SU-DHL-6 (cell line): Measurements from ENCODE around the gene FAM111A.

ENCODE experiments used
- CTCF ChIP-seq: fragments of 200-600 bp; sonication (generic); IDR thresholded peaks from one replicate; pipeline ENCODE4 v1.5.1; 2017; ENCODE audit warnings: antibody characterized with exemption, mild to moderate bottlenecking, low read length, moderate library complexity; ENCODE audit not compliant: insufficient read depth, poor library complexity, severe bottlenecking
- EZH2phosphoT487 ChIP-seq: fragments of 200-600 bp; sonication (generic), shearing (Covaris generic); conservative IDR thresholded peaks from 2 replicates; pipeline ENCODE4 v1.6.1; 2018; ENCODE audit warnings: mild to moderate bottlenecking, antibody characterized with exemption, low read length, moderate library complexity, mixed read lengths

DNA sequence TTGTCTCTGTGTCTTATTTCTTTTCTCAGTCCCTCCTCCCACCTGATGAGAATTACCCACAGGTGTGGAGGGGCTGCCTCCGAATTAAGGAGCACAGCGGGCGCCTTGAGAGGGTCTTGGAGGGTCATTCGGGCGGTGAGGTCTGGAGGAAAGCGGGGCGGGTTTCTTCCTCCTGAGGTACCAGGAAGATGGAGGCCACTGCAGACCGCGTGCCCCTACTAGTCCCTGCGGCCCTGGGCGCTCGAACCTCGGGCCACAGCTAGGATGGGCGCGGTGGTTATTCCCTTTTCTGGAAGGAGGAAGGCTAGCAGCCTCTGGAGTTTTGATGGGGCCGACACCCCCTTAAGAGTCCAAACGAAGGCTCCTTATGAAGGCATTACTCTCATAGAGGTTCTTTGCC lies 5.5 kb upstream of the FAM111A start:
- TF ChIP-seq CTCF (no peak), EZH2phosphoT487 (no peak)
